Measurements from ENCODE around the gene LCE5A. TPM values are rescaled to one million over a fixed set of nuclear protein-coding genes. Genes with fewer than 3 reads are reported as not detected.
"Not testable (repeated sequence)": the region's sequence is repeated elsewhere in the genome, so short reads cannot be mapped to it uniquely, and the experiment has no call there.

Gene LCE5A
- total and polyA plus RNA-seq, 2 donors (not counting 3 experiments of a cell fraction or from before 2014, with no cell fraction given), result not detected

- H3K36me3 ChIP-seq (ENCODE audit: control insufficient read depth in 2 of 2, extremely low read depth in 1 of 2, insufficient read depth in 2 of 2, low read length in 2 of 2); DNase-seq (ENCODE audit: low read depth, low spot score); H4K20me1 ChIP-seq (replicated peaks; ENCODE audit: control insufficient read depth, extremely low read depth, insufficient read depth, low read length); FAIRE-seq; H3K27me3 ChIP-seq (ENCODE audit: control insufficient read depth in 2 of 2, insufficient read depth in 2 of 2, low read length in 2 of 2); H3K4me1 ChIP-seq (ENCODE audit: control insufficient read depth, extremely low read depth, insufficient read depth, low read length); H3K9ac ChIP-seq (replicated peaks; ENCODE audit: extremely low read depth, insufficient read depth, low read length); H3K27ac ChIP-seq (ENCODE audit: insufficient read depth, low read depth, low read length); intact Hi-C loops (cut with micrococcal nuclease); H3K9me1 ChIP-seq (replicated peaks; ENCODE audit: control insufficient read depth, extremely low read depth, insufficient read depth, low read length); H2AFZ ChIP-seq (ENCODE audit: low read depth, low read length); H3K4me3 ChIP-seq (replicated peaks in 1 of 3; ENCODE audit: insufficient read depth in 1 of 3, low read depth in 1 of 3, low read length in 3 of 3); BruUV-seq (replicated peaks); H3K4me2 ChIP-seq (ENCODE audit: insufficient read depth, low read length); dilution Hi-C loops (cut with MboI; ENCODE audit: extremely low pct_ligation_motif_present, low sequenced_read_pairs); H3K79me2 ChIP-seq (ENCODE audit: control insufficient read depth, insufficient read depth, low read length); H3K9me3 ChIP-seq (replicated peaks; ENCODE audit: control insufficient read depth, insufficient read depth, low read length); POLR2A ChIA-PET: not testable (repeated sequence)
- CTCF ChIA-PET, result interaction anchor here (0.8 to 3.8 kb wide), 6 partner anchors 11 to 43 kb away, joined by 3 to 40 read pairs (median 6); no protein-coding TSS in a partner anchor
Observed at GRCh38 chr1:152491537-152491936, 19.1 kb upstream of the LCE5A start.

- intact Hi-C loops (cut with micrococcal nuclease) (no loop called here), dilution Hi-C loops (cut with MboI; ENCODE audit: extremely low pct_ligation_motif_present, low sequenced_read_pairs) (no loop called here)
- DNase-seq (ENCODE audit: low read depth, low spot score) (peak; percentile 21), FAIRE-seq (peak; percentile 33)
- Histone ChIP-seq H3K9me1 (replicated peaks; ENCODE audit: control insufficient read depth, extremely low read depth, insufficient read depth, low read length) (no peaks in the 10 kb centered on the region), H3K79me2 (ENCODE audit: control insufficient read depth, insufficient read depth, low read length) (no peaks in the 10 kb centered on the region), H3K4me1 (ENCODE audit: control insufficient read depth, extremely low read depth, insufficient read depth, low read length) (no peaks in the 10 kb centered on the region), H4K20me1 (replicated peaks; ENCODE audit: control insufficient read depth, extremely low read depth, insufficient read depth, low read length) (no peaks in the 10 kb centered on the region), H3K4me3 (replicated peaks in 1 of 3; ENCODE audit: insufficient read depth in 1 of 3, low read depth in 1 of 3, low read length in 3 of 3) (no peak overlapping the region), H3K4me2 (ENCODE audit: insufficient read depth, low read length) (no peak overlapping the region), H3K27ac (ENCODE audit: insufficient read depth, low read depth, low read length) (no peak overlapping the region), H3K36me3 (ENCODE audit: control insufficient read depth in 2 of 2, extremely low read depth in 1 of 2, insufficient read depth in 2 of 2, low read length in 2 of 2) (no peaks in the 10 kb centered on the region), H3K27me3 (ENCODE audit: control insufficient read depth in 2 of 2, insufficient read depth in 2 of 2, low read length in 2 of 2) (no peaks in the 10 kb centered on the region), H3K9me3 (replicated peaks; ENCODE audit: control insufficient read depth, insufficient read depth, low read length) (no peaks in the 10 kb centered on the region), H2AFZ (ENCODE audit: low read depth, low read length) (no peak overlapping the region), H3K9ac (replicated peaks; ENCODE audit: extremely low read depth, insufficient read depth, low read length) (no peak overlapping the region)
- TF ChIP-seq JUN (IDR thresholded peaks at IDR 0.05; ENCODE audit: borderline replicate concordance, insufficient read depth, insufficient read length, low read depth) (no peak), CTCF (IDR thresholded peaks at IDR 0.05; ENCODE audit: extremely low read depth in 1 of 2, insufficient read depth in 1 of 2, low read depth in 1 of 2, low read length in 2 of 2) (peak; percentile 30 to 59)
- CTCF ChIA-PET, result interaction anchor here (0.7 to 6.8 kb wide), 7 partner anchors 9 to 42 kb away, joined by 4 to 181 read pairs (median 7); no protein-coding TSS in a partner anchor
- BruUV-seq (replicated peaks), result no TSS peak
- POLR2A ChIA-PET, result no interaction called here
Observed at GRCh38 chr1:152495066-152495675, 15.4 kb upstream of the LCE5A start.
